KOPT-K1 (cell line): ENCODE data around the gene STARD3NL.
"Not testable (repeated sequence)": the region's sequence is repeated elsewhere in the genome, so short reads cannot be mapped to it uniquely, and the experiment has no call there.

Experiments used
- H3K27ac ChIP-seq: fragments of 200-600 bp; sonication (generic); 2 replicates; pipeline ENCODE4 v1.5.1; 2016; ENCODE audit warnings: antibody characterized with exemption, mild to moderate bottlenecking, low read depth, low read length; ENCODE audit not compliant: poor library complexity, severe bottlenecking
- H3K36me3 ChIP-seq: fragments of 200-600 bp; sonication (generic); 2 replicates; pipeline ENCODE4 v1.5.1; 2017; ENCODE audit warnings: antibody characterized with exemption, mild to moderate bottlenecking, low read length, moderate library complexity; ENCODE audit not compliant: insufficient read depth
- H3K9me3 ChIP-seq: fragments of 200-600 bp; sonication (generic); 2 replicates; pipeline ENCODE4 v1.5.1; 2017; ENCODE audit warnings: antibody characterized with exemption, low read length, mild to moderate bottlenecking; ENCODE audit not compliant: insufficient read depth, poor library complexity, severe bottlenecking

STARD3NL gene

GRCh38 chr7:38259157-38259556 lies 81.1 kb downstream of the STARD3NL start:
- peak overlapping the region; percentile 62 for H3K27ac ChIP-seq
- not testable (repeated sequence) for H3K36me3 ChIP-seq, H3K9me3 ChIP-seq

GRCh38 chr7:38261601-38262000 lies 83.6 kb downstream of the STARD3NL start:
- H3K36me3 ChIP-seq, H3K9me3 ChIP-seq, H3K27ac ChIP-seq: not testable (repeated sequence)

GRCh38 chr7:38262026-38262425 lies 84.0 kb downstream of the STARD3NL start:
- not testable (repeated sequence) for H3K36me3 ChIP-seq, H3K9me3 ChIP-seq, H3K27ac ChIP-seq

- Histone ChIP-seq H3K9me3 (no peaks in the 10 kb centered on the region), H3K36me3 (0 out of 2 replicates have a peak, but pooled peaks cover 4% of the 10 kb centered on the region), H3K27ac (peak overlapping the region; percentile 65)
Measured at GRCh38 chr7:38262545-38262944, 84.5 kb downstream of the STARD3NL start.

GRCh38 chr7:38263274-38263673 lies 85.2 kb downstream of the STARD3NL start:
- not testable (repeated sequence) for H3K9me3 ChIP-seq
- H3K27ac ChIP-seq: peak overlapping the region; percentile 65

GRCh38 chr7:38264602-38265001 lies 86.6 kb downstream of the STARD3NL start:
- not testable (repeated sequence) for H3K27ac ChIP-seq, H3K36me3 ChIP-seq, H3K9me3 ChIP-seq

More at GRCh38 chr7:38263274-38263673, 85.2 kb downstream of the STARD3NL start:
- not testable (repeated sequence) for H3K36me3 ChIP-seq

GRCh38 chr7:38265958-38266357 lies 87.9 kb downstream of the STARD3NL start:
- H3K36me3 ChIP-seq, H3K9me3 ChIP-seq: not testable (repeated sequence)
- peak overlapping the region; percentile 78 for H3K27ac ChIP-seq

- not testable (repeated sequence) for H3K9me3 ChIP-seq, H3K36me3 ChIP-seq, H3K27ac ChIP-seq
Measured at GRCh38 chr7:38269704-38270346, 91.8 kb downstream of the STARD3NL start.

GRCh38 chr7:38270405-38270804 lies 92.4 kb downstream of the STARD3NL start:
- H3K27ac ChIP-seq, H3K36me3 ChIP-seq, H3K9me3 ChIP-seq: not testable (repeated sequence)

- no peaks in the 10 kb centered on the region for H3K9me3 ChIP-seq
- H3K27ac ChIP-seq: no peak within 1 kb of the TSS
- H3K36me3 ChIP-seq: no peaks in the 10 kb centered on the region
Measured at GRCh38 chr7:38273286-38273995, 95.4 kb downstream of the STARD3NL start, which contains the start of gene TARP. TSS of gene TARP (minus strand) at chr7:38273636.

GRCh38 chr7:38274486-38274885 lies 96.4 kb downstream of the STARD3NL start:
- no peaks in the 10 kb centered on the region for H3K36me3 ChIP-seq
- no peak overlapping the region for H3K27ac ChIP-seq
- H3K9me3 ChIP-seq: no peaks in the 10 kb centered on the region

- Histone ChIP-seq H3K9me3 (no peaks in the 10 kb centered on the region), H3K36me3 (no peaks in the 10 kb centered on the region), H3K27ac (no peak overlapping the region)
Measured at GRCh38 chr7:38274927-38275620, 97.0 kb downstream of the STARD3NL start.

GRCh38 chr7:38276096-38276877 lies 98.2 kb downstream of the STARD3NL start:
- Histone ChIP-seq H3K27ac (no peak overlapping the region), H3K9me3 (no peaks in the 10 kb centered on the region), H3K36me3 (no peaks in the 10 kb centered on the region)

- H3K9me3 ChIP-seq: no peaks in the 10 kb centered on the region
- no peak overlapping the region for H3K27ac ChIP-seq
- H3K36me3 ChIP-seq: no peaks in the 10 kb centered on the region
Measured at GRCh38 chr7:38280000-38280399, 102.0 kb downstream of the STARD3NL start.
